Measurements from ENCODE around the gene AFAP1L2. TPM values are rescaled to one million over a fixed set of nuclear protein-coding genes. Genes with fewer than 3 reads are reported as not detected.

The AFAP1L2 gene
- total RNA-seq, 6 experiments from 2014 or later: 0.50 to 2.2 (median 1.1) TPM

- Histone ChIP-seq H3K9me3 (no peaks in the 10 kb centered on the region), H3K4me3 (no peak overlapping the region), H3K27me3 (no peaks in the 10 kb centered on the region), H3K36me3 (no peaks in the 10 kb centered on the region), H3K27ac (no peak overlapping the region), H3K4me1 (no peaks in the 10 kb centered on the region)
- WGBS (ENCODE audit: insufficient coverage, low coverage, low lambda C conversion rate, missing lambda C conversion rate): no CpG with 5 or more reads among the region's 1 CpG
- intact Hi-C loops (cut with DNase I): no loop called here
- ATAC-seq (no peak), DNase-seq (no peak)
- TF ChIP-seq POLR2A (IDR thresholded peaks at IDR 0.05) (no peak), CTCF (IDR thresholded peaks at IDR 0.05) (no peak)
Observed at GRCh38 chr10:114418109-114418508, 13.8 kb upstream of the AFAP1L2 start.

- Histone ChIP-seq H3K4me1 (no peaks in the 10 kb centered on the region), H3K36me3 (no peaks in the 10 kb centered on the region), H3K27ac (no peak overlapping the region), H3K27me3 (no peaks in the 10 kb centered on the region), H3K4me3 (no peak overlapping the region), H3K9me3 (no peaks in the 10 kb centered on the region)
- 26% methylated on average over 5 of the region's 9 CpGs for WGBS (ENCODE audit: insufficient coverage, low coverage, low lambda C conversion rate, missing lambda C conversion rate)
- ATAC-seq (peak; percentile 60 to 94 (median 68)), DNase-seq (peak in 1 of 3 donors; percentile 53)
- TF ChIP-seq CTCF (IDR thresholded peaks at IDR 0.05) (no peak), POLR2A (IDR thresholded peaks at IDR 0.05) (no peak)
- intact Hi-C loops (cut with DNase I): no loop called here
Observed at GRCh38 chr10:114412907-114413797, 8.8 kb upstream of the AFAP1L2 start.

GRCh38 chr10:114408968-114409444 is 4.7 kb upstream of the AFAP1L2 start:
- intact Hi-C loops (cut with DNase I): no loop called here
- Histone ChIP-seq H3K9me3 (no peaks in the 10 kb centered on the region), H3K4me1 (peaks cover 0 to 9% (median 0%) of the 10 kb centered on the region in 4 donors), H3K36me3 (no peaks in the 10 kb centered on the region), H3K4me3 (no peak overlapping the region), H3K27ac (no peak overlapping the region), H3K27me3 (no peaks in the 10 kb centered on the region)
- DNase-seq: no peak
- TF ChIP-seq POLR2A (IDR thresholded peaks at IDR 0.05): no peak
- TF ChIP-seq CTCF (IDR thresholded peaks at IDR 0.05): no peak
- ATAC-seq: no peak
- WGBS (ENCODE audit: insufficient coverage, low coverage, low lambda C conversion rate, missing lambda C conversion rate): 45% methylated on average over 5 of the region's 5 CpGs

- Histone ChIP-seq H3K36me3 (no peaks in the 10 kb centered on the region), H3K9me3 (no peaks in the 10 kb centered on the region), H3K4me1 (peaks cover 0 to 13% (median 0%) of the 10 kb centered on the region in 4 donors), H3K27me3 (peaks cover 0 to 5% of the 10 kb centered on the region in 2 donors), H3K4me3 (no peak overlapping the region), H3K27ac (no peak overlapping the region)
- intact Hi-C loops (cut with DNase I): no loop called here
- 54% methylated on average over 6 of the region's 12 CpGs for WGBS (ENCODE audit: insufficient coverage, low coverage, low lambda C conversion rate, missing lambda C conversion rate)
- DNase-seq (no peak), ATAC-seq (no peak)
- no peak for TF ChIP-seq POLR2A (IDR thresholded peaks at IDR 0.05)
- TF ChIP-seq CTCF (IDR thresholded peaks at IDR 0.05): no peak
Observed at GRCh38 chr10:114408112-114408967, 4.0 kb upstream of the AFAP1L2 start.

Measured in right lobe of liver (tissue), 6 donors.